Glomerular visceral epithelial cell (primary cell): ENCODE measurements around the gene DKC1.
"Not testable (repeated sequence)": the region's sequence is repeated elsewhere in the genome, so short reads cannot be mapped to it uniquely, and the experiment has no call there.

ENCODE experiments used
- DNase-seq: peaks from one replicate; pipeline ENCODE4 v3.0.0-alpha.2; 2016; ENCODE audit errors: extremely low spot score

The DKC1 gene

GRCh38 chrX:154818916-154819770, 56.5 kb downstream of the DKC1 start:
- DNase-seq = no peak

GRCh38 chrX:154819771-154820341, 57.2 kb downstream of the DKC1 start:
- no peak for DNase-seq

DNA sequence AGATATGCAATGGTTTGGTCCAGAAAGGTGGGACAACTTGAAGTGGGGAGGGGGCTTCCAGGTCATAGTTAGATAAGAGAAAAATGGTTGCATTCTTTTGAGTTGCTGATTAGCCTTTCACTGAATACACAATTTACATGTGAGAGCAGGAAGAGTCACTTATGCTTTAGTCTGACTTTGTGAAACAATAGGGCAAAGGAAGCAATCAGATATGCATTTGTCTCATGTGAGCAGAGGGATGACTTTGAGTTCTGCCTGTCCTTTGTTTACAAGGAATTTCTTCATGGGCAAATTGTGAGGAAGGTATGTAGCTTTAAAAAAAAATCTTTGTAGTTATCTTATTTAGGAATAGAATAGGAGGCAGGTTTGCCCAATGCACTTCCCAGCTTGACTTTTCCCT, 58.9 kb downstream of the DKC1 start:
- DNase-seq = no peak

DNA sequence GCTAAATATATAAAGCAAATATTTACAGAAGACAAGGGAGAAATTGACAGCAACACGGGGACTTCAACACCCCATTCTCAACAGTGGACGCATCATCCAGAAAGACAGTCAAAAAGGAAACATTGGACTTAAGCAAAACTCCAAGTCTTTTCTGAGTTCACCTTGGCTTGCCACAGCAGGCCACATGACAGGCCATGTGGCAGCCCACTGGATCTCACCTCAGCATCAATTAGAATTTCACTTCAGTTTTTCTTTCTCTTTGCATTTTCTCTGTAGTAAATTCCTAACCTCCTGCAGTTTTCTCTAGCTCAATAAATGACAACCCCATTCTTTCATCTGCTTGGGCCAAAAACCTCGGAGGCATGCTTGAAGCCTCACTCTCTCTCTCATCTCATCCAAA, 59.4 kb downstream of the DKC1 start:
- no peak for DNase-seq

GRCh38 chrX:154824638-154825037, 62.0 kb downstream of the DKC1 start:
- DNase-seq = no peak

DNA sequence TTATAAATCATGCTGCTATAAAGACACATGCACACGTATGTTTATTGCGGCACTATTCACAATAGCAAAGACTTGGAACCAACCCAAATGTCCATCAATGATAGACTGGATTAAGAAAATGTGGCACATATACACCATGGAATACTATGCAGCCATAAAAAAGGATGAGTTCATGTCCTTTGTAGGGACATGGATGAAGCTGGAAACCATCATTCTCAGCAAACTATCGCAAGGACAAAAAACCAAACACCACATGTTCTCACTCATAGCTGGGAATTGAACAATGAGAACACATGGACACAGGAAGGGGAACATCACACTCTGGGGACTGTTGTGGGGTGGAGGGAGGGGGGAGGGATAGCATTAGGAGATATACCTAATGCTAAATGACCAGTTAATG, 62.9 kb downstream of the DKC1 start:
- DNase-seq = not testable (repeated sequence)
